ENCODE results near the gene HS3ST4. TPM values are rescaled to one million over a fixed set of nuclear protein-coding genes. Genes with fewer than 3 reads are reported as not detected.
"Not testable (repeated sequence)": the region's sequence is repeated elsewhere in the genome, so short reads cannot be mapped to it uniquely, and the experiment has no call there.

HS3ST4 gene
- total RNA-seq, 2 donors from 2014 or later, result 1.0 to 1.9 TPM

- no peaks in the 10 kb centered on the region for H3K4me1 ChIP-seq (replicated peaks)
- 53% methylated on average over 12 of the region's 12 CpGs for WGBS
- no peak overlapping the region for H3K4me3 ChIP-seq
- no peaks in the 10 kb centered on the region for H3K36me3 ChIP-seq
- intact Hi-C loops (cut with DNase I), result no loop called here
- H3K9me3 ChIP-seq, result no peaks in the 10 kb centered on the region
- no peak overlapping the region for H3K27ac ChIP-seq
- TF ChIP-seq POLR2A (IDR thresholded peaks at IDR 0.05) (no peak), POLR2AphosphoS5 (IDR thresholded peaks at IDR 0.05) (no peak), CTCF (IDR thresholded peaks at IDR 0.05) (no peak)
- H3K27me3 ChIP-seq (replicated peaks; ENCODE audit: insufficient read depth), result no peaks in the 10 kb centered on the region
- no peak for DNase-seq (ENCODE audit: low spot score)
Observed at GRCh38 chr16:26019381-26020242, 327.9 kb downstream of the HS3ST4 start.

GRCh38 chr16:26026709-26027450 lies 335.1 kb downstream of the HS3ST4 start:
- Histone ChIP-seq H3K27ac (no peak overlapping the region), H3K36me3 (no peaks in the 10 kb centered on the region), H3K9me3 (no peaks in the 10 kb centered on the region), H3K27me3 (replicated peaks; ENCODE audit: insufficient read depth) (no peaks in the 10 kb centered on the region), H3K4me1 (replicated peaks) (no peaks in the 10 kb centered on the region), H3K4me3 (no peak overlapping the region)
- no peak for DNase-seq (ENCODE audit: low spot score)
- 65% methylated on average over 9 of the region's 9 CpGs for WGBS
- no peak for TF ChIP-seq CTCF (IDR thresholded peaks at IDR 0.05)
- no peak for TF ChIP-seq POLR2A (IDR thresholded peaks at IDR 0.05)
- TF ChIP-seq POLR2AphosphoS5 (IDR thresholded peaks at IDR 0.05), result no peak
- intact Hi-C loops (cut with DNase I), result no loop called here

GRCh38 chr16:26031286-26031685 lies 339.5 kb downstream of the HS3ST4 start:
- no peak for DNase-seq (ENCODE audit: low spot score)
- WGBS, result 65% methylated on average over 9 of the region's 9 CpGs
- Histone ChIP-seq H3K4me3 (no peak overlapping the region), H3K27ac (no peak overlapping the region), H3K27me3 (replicated peaks; ENCODE audit: insufficient read depth) (no peaks in the 10 kb centered on the region), H3K36me3 (no peaks in the 10 kb centered on the region), H3K9me3 (no peaks in the 10 kb centered on the region), H3K4me1 (replicated peaks) (no peaks in the 10 kb centered on the region)
- TF ChIP-seq POLR2AphosphoS5 (IDR thresholded peaks at IDR 0.05) (no peak), POLR2A (IDR thresholded peaks at IDR 0.05) (no peak), CTCF (IDR thresholded peaks at IDR 0.05) (no peak)
- intact Hi-C loops (cut with DNase I), result no loop called here

GRCh38 chr16:26032661-26033060 lies 340.9 kb downstream of the HS3ST4 start:
- H3K4me1 ChIP-seq (replicated peaks); H3K27ac ChIP-seq: not testable (repeated sequence)

GRCh38 chr16:26041952-26042668 lies 350.4 kb downstream of the HS3ST4 start:
- Histone ChIP-seq H3K27ac (no peak overlapping the region), H3K36me3 (no peaks in the 10 kb centered on the region), H3K9me3 (no peaks in the 10 kb centered on the region), H3K4me1 (replicated peaks) (no peaks in the 10 kb centered on the region), H3K27me3 (replicated peaks; ENCODE audit: insufficient read depth) (no peaks in the 10 kb centered on the region), H3K4me3 (no peak overlapping the region)
- DNase-seq (ENCODE audit: low spot score), result no peak
- 41% methylated on average over 9 of the region's 9 CpGs for WGBS
- TF ChIP-seq POLR2A (IDR thresholded peaks at IDR 0.05) (no peak), CTCF (IDR thresholded peaks at IDR 0.05) (no peak), POLR2AphosphoS5 (IDR thresholded peaks at IDR 0.05) (no peak)
- intact Hi-C loops (cut with DNase I), result no loop called here

More at GRCh38 chr16:26032661-26033060, 340.9 kb downstream of the HS3ST4 start:
- DNase-seq (ENCODE audit: low spot score); H3K36me3 ChIP-seq; H3K9me3 ChIP-seq; H3K4me3 ChIP-seq; H3K27me3 ChIP-seq (replicated peaks; ENCODE audit: insufficient read depth); intact Hi-C loops (cut with DNase I): not testable (repeated sequence)
- 94% methylated on average over 18 of the region's 18 CpGs for WGBS
